HCT116 (cell line): Measurements from ENCODE around the gene WDR59. TPM values are rescaled to one million over a fixed set of nuclear protein-coding genes. Genes with fewer than 3 reads are reported as not detected.

Source experiments
- ATAC-seq: fragments of 200-7000 bp; cut with Tn5 transposase; 2 replicates; pipeline ENCODE4 v1.9.1; 2020; ENCODE audit warnings: mild to moderate bottlenecking, moderate library complexity
- BruUV-seq: library from RNA; stranded (reverse); fragments of 400-500 nt; replicated peaks from 2 replicates; lab custom pipeline; 2021; lab: Mats Ljungman, UMichigan
- CTCF ChIA-PET: fragments of 300-600 bp; sonication (Branson Sonifier 250); formaldehyde crosslinking; loops from one replicate; lab custom pipeline; 2021; ENCODE audit warnings: antibody characterized with exemption; lab: Charles Lee
- POLR2A ChIA-PET: fragments of 300-600, 350-600 bp; sonication (Branson Sonifier 250); formaldehyde crosslinking; loops from one replicate; lab custom pipeline; 2021; ENCODE audit warnings: antibody characterized with exemption; lab: Charles Lee
- RAD21 ChIA-PET, 2 experiments: fragments of 300-600 bp; sonication (Branson Sonifier 250); formaldehyde crosslinking; loops; one replicate each; lab custom pipeline; 2023; ENCODE audit warnings: low total read pairs in 2 of 2; ENCODE audit not compliant: uncharacterized antibody in 2 of 2, unreplicated experiment in 2 of 2, low non-redundant PET in 1 of 2; lab: Charles Lee
- DNase-seq: peaks from one replicate; pipeline ENCODE4 v3.0.0-alpha.2; 2010; ENCODE audit warnings: low read depth, low spot score
- H2AFZ ChIP-seq: fragments of 200-600 bp; shearing (Covaris generic), sonication (generic); 2 replicates; pipeline ENCODE4 v1.6.1; 2017; ENCODE audit warnings: low read depth, mixed run types, mixed read lengths, antibody characterized with exemption, low read length; ENCODE audit not compliant: poor library complexity, severe bottlenecking
- H3K27ac ChIP-seq: 2 replicates; pipeline ENCODE4 v1.5.1; 2012; ENCODE audit warnings: low read depth, low read length
- H3K27me3 ChIP-seq: fragments of 200-600 bp; sonication (generic); 2 replicates; pipeline ENCODE4 v1.6.1; 2016; ENCODE audit warnings: mixed run types, low read length, mixed read lengths; ENCODE audit not compliant: insufficient read depth
- H3K36me3 ChIP-seq, 2 experiments: fragments of 200-500 bp in 1 of 2; fragments of 200-600 bp in 1 of 2; sonication (Bioruptor generic) in 1 of 2; sonication (generic) in 1 of 2; 2 replicates each; pipeline versions ENCODE4 v1.5.1 to v1.6.1; 2014 to 2016; ENCODE audit warnings: low read length in 2 of 2, inconsistent platforms in 1 of 2, mixed read lengths in 1 of 2, mixed run types in 1 of 2; ENCODE audit not compliant: insufficient read depth in 2 of 2, control insufficient read depth in 1 of 2
- H3K4me1 ChIP-seq, 2 experiments: fragments of 200-600 bp in 1 of 2; sonication (generic) in 1 of 2; 2 replicates each; pipeline versions ENCODE4 v1.5.1 to v1.6.1; 2012 to 2017; ENCODE audit warnings: low read length in 2 of 2, inconsistent platforms in 1 of 2, mild to moderate bottlenecking in 1 of 2, mixed read lengths in 1 of 2, mixed run types in 1 of 2, moderate library complexity in 1 of 2; ENCODE audit not compliant: insufficient read depth in 2 of 2, control insufficient read depth in 1 of 2
- H3K4me2 ChIP-seq: fragments of 200-600 bp; sonication (generic); 2 replicates; pipeline ENCODE4 v1.6.1; 2017; ENCODE audit warnings: mixed run types, low read length, mixed read lengths
- H3K4me3 ChIP-seq, 2 experiments: fragments of 200-600 bp in 1 of 2; sonication (generic) in 1 of 2; replicated peaks in 1 of 2; 2 replicates each; pipeline ENCODE4 v1.5.1; 2011 to 2016; ENCODE audit warnings: low read length in 2 of 2, control low read depth in 1 of 2, low read depth in 1 of 2, mild to moderate bottlenecking in 1 of 2, mixed read lengths in 1 of 2, mixed run types in 1 of 2
- H3K79me2 ChIP-seq: fragments of 200-600 bp; sonication (generic); 2 replicates; pipeline ENCODE4 v1.6.1; 2017; ENCODE audit warnings: mild to moderate bottlenecking, mixed run types, low read length, moderate library complexity, mixed read lengths; ENCODE audit not compliant: insufficient read depth
- H3K9ac ChIP-seq: fragments of 200-600 bp; sonication (generic); 2 replicates; pipeline ENCODE4 v1.6.1; 2016; ENCODE audit warnings: low read length, mixed read lengths
- H3K9me2 ChIP-seq: fragments of 200-600 bp; sonication (generic), shearing (Covaris generic); 2 replicates; pipeline ENCODE4 v1.6.1; 2017; ENCODE audit warnings: mixed run types, mild to moderate bottlenecking, moderate library complexity; ENCODE audit not compliant: insufficient read depth
- H3K9me3 ChIP-seq, 2 experiments: fragments of 200-500 bp in 1 of 2; fragments of 200-600 bp in 1 of 2; sonication (Bioruptor generic) in 1 of 2; sonication (generic) in 1 of 2; 2 replicates each; pipeline ENCODE4 v1.6.1; 2014 to 2017; ENCODE audit warnings: low read length in 2 of 2, mixed read lengths in 2 of 2, inconsistent platforms in 1 of 2, low read depth in 1 of 2, mild to moderate bottlenecking in 1 of 2, mixed run types in 1 of 2, moderate library complexity in 1 of 2; ENCODE audit not compliant: control insufficient read depth in 1 of 2, insufficient read depth in 1 of 2
- H4K20me1 ChIP-seq: fragments of 200-600 bp; sonication (generic), shearing (Covaris generic); 2 replicates; pipeline ENCODE4 v1.6.1; 2017; ENCODE audit warnings: mixed run types, mild to moderate bottlenecking, moderate library complexity; ENCODE audit not compliant: insufficient read depth
- CTCF ChIP-seq, 3 experiments: fragments of 200-600 bp in 1 of 3; sonication (generic) in 1 of 3; IDR thresholded peaks in 2 of 3; conservative IDR thresholded peaks in 1 of 3; 2 replicates each; pipeline ENCODE4 v1.5.1; 2012 to 2017; ENCODE audit warnings: low read depth in 2 of 3, low read length in 2 of 3, antibody characterized with exemption in 1 of 3, borderline replicate concordance in 1 of 3, control low read depth in 1 of 3, mild to moderate bottlenecking in 1 of 3, mixed read lengths in 1 of 3, mixed run types in 1 of 3, moderate library complexity in 1 of 3; ENCODE audit not compliant: insufficient read depth in 1 of 3
- EGR1 ChIP-seq: IDR thresholded peaks from 2 replicates; pipeline ENCODE4 v1.6.1; 2012; ENCODE audit warnings: low read depth
- JUND ChIP-seq: IDR thresholded peaks from 2 replicates; pipeline ENCODE4 v1.6.1; 2012
- MAX ChIP-seq: IDR thresholded peaks from 2 replicates; pipeline ENCODE4 v1.6.1; 2012
- POLR2A ChIP-seq: IDR thresholded peaks from 2 replicates; pipeline ENCODE4 v1.7.0; 2011; ENCODE audit warnings: borderline replicate concordance; ENCODE audit not compliant: insufficient read depth, insufficient read length; ENCODE audit errors: extremely low read depth
- POLR2AphosphoS5 ChIP-seq: IDR thresholded peaks from 2 replicates; pipeline ENCODE4 v1.6.1; 2011; ENCODE audit warnings: mild to moderate bottlenecking, low read depth, low read length, moderate library complexity
- RAD21 ChIP-seq: IDR thresholded peaks from 2 replicates; pipeline ENCODE4 v1.6.1; 2012; ENCODE audit warnings: low read depth, mild to moderate bottlenecking
- SIN3A ChIP-seq: IDR thresholded peaks from 2 replicates; pipeline ENCODE4 v1.6.1; 2012; ENCODE audit warnings: low read depth
- SP1 ChIP-seq: IDR thresholded peaks from 2 replicates; pipeline ENCODE4 v1.6.1; 2012; ENCODE audit warnings: low read depth
- SRF ChIP-seq: IDR thresholded peaks from 2 replicates; pipeline ENCODE4 v1.6.1; 2012; ENCODE audit warnings: low read depth
- YY1 ChIP-seq: IDR thresholded peaks from 2 replicates; pipeline ENCODE4 v1.6.1; 2011; ENCODE audit warnings: low read length, low read depth, moderate library complexity, mild to moderate bottlenecking; ENCODE audit not compliant: insufficient replicate concordance; ENCODE audit errors: extremely low read depth
- ZNF274 ChIP-seq: fragments of 200-500 bp; sonication (Bioruptor generic); IDR thresholded peaks from 2 replicates; pipeline ENCODE4 v1.6.1; 2014; ENCODE audit warnings: mild to moderate bottlenecking, low read depth, low read length, inconsistent platforms
- intact Hi-C: fragments of 100-400 bp; cut with micrococcal nuclease; formaldehyde crosslinking; loops from 2 replicates; pipeline ENCODE4 v1.10.0; 2022
- total RNA-seq: library from RNA; stranded (reverse); gene quantifications from one replicate; pipeline ENCODE4 v1.2.1, GENCODE V29; 2021; ENCODE audit not compliant: unreplicated experiment
- TF ChIP-seq, protein P1 (sequence below): IDR thresholded peaks from 2 replicates; pipeline ENCODE4 v1.6.1; 2012

The WDR59 gene
- total RNA-seq, 1 experiment from 2014 or later: 96.9 TPM

GRCh38 chr16:74829637-74830036, 155.3 kb downstream of the WDR59 start:
- Histone ChIP-seq H3K4me1 (no peaks in the 10 kb centered on the region), H3K27me3 (no peaks in the 10 kb centered on the region), H3K79me2 (no peaks in the 10 kb centered on the region), H3K9me2 (no peaks in the 10 kb centered on the region), H3K9ac (no peak overlapping the region), H3K27ac (no peak overlapping the region), H3K4me3 (no peak overlapping the region), H2AFZ (no peak overlapping the region), H3K9me3 (no peaks in the 10 kb centered on the region), H4K20me1 (no peaks in the 10 kb centered on the region), H3K4me2 (no peak overlapping the region), H3K36me3 (no peaks in the 10 kb centered on the region)
- ChIA-PET POLR2A (no interaction called here), RAD21 (no interaction called here), CTCF (no interaction called here)
- TF ChIP-seq MAX: no peak
- TF ChIP-seq, protein P1, sequence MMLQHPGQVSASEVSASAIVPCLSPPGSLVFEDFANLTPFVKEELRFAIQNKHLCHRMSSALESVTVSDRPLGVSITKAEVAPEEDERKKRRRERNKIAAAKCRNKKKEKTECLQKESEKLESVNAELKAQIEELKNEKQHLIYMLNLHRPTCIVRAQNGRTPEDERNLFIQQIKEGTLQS: no peak
- TF ChIP-seq POLR2A: no peak
- no peak for TF ChIP-seq ZNF274
- intact Hi-C loops: no loop called here
- no peak for DNase-seq
- no peak for ATAC-seq
- no TSS peak for BruUV-seq

DNA sequence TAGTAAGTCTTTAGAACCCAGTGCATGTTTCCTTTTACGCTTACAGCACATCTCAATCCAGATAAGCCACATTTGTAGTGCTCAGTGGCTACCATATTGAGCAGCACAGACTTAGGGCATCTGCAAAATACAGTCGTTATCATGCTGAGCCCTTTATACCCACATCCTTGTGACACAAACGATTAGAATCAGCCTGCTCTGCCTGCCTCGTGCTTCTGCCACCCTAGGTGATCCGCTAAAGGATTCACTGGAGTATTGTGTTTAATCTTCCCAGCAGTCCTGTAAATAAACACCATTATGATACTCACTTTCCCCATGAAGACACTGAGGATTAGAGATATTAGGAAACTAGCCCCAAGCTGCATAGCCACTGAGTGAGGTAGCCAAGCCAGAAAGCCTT, 159.0 kb downstream of the WDR59 start:
- intact Hi-C loops: no loop called here

More for the DNA sequence above, 159.0 kb downstream of the WDR59 start:
- H2AFZ ChIP-seq: no peak overlapping the region
- no peaks in the 10 kb centered on the region for H3K9me3 ChIP-seq
- TF ChIP-seq, protein P1: no peak
- TF ChIP-seq EGR1 (no peak), JUND (no peak), SRF (no peak), SIN3A (no peak), RAD21 (no peak), SP1 (no peak), POLR2AphosphoS5 (no peak), YY1 (no peak), CTCF (IDR thresholded peaks at IDR 0.05 in 2 of 3, conservative IDR thresholded peaks at IDR 0.05 in 1 of 3; ENCODE audit: borderline replicate concordance in 1 of 3, insufficient read depth in 1 of 3, low read depth in 2 of 3, low read length in 2 of 3) (no peak)
- DNase-seq: no peak
- BruUV-seq: no TSS peak
- no peaks in the 10 kb centered on the region for H3K9me2 ChIP-seq
- no peak overlapping the region for H3K27ac ChIP-seq
- H3K4me2 ChIP-seq: no peak overlapping the region
- no peaks in the 10 kb centered on the region for H3K79me2 ChIP-seq
- H3K36me3 ChIP-seq: no peaks in the 10 kb centered on the region
- no peak overlapping the region for H3K9ac ChIP-seq
- ChIA-PET POLR2A (no interaction called here), CTCF (no interaction called here), RAD21 (no interaction called here)
- no peak overlapping the region for H3K4me3 ChIP-seq
- no peaks in the 10 kb centered on the region for H3K27me3 ChIP-seq
- H4K20me1 ChIP-seq: no peaks in the 10 kb centered on the region
- ATAC-seq: no peak
- H3K4me1 ChIP-seq: no peaks in the 10 kb centered on the region
